D721Med (cell line): ENCODE results near the gene CLMN.

Source experiments
- DNase-seq: peaks from one replicate; pipeline ENCODE4 v3.0.0; 2011; ENCODE audit warnings: low spot score; ENCODE audit not compliant: insufficient read length
- FAIRE-seq: peaks from 2 replicates; lab custom pipeline; 2011; peaks lifted over from hg19 to GRCh38; lab: Jason Lieb, UNC
- TF ChIP-seq, protein P1 (sequence below): IDR thresholded peaks from 2 replicates; pipeline ENCODE4 v1.5.1; 2012; ENCODE audit warnings: mild to moderate bottlenecking, control low read depth; ENCODE audit not compliant: insufficient read depth; ENCODE audit errors: missing control alignments

The CLMN gene

GRCh38 chr14:95196268-95196667 is 123.4 kb downstream of the CLMN start:
- no peak for DNase-seq
- TF ChIP-seq, protein P1, sequence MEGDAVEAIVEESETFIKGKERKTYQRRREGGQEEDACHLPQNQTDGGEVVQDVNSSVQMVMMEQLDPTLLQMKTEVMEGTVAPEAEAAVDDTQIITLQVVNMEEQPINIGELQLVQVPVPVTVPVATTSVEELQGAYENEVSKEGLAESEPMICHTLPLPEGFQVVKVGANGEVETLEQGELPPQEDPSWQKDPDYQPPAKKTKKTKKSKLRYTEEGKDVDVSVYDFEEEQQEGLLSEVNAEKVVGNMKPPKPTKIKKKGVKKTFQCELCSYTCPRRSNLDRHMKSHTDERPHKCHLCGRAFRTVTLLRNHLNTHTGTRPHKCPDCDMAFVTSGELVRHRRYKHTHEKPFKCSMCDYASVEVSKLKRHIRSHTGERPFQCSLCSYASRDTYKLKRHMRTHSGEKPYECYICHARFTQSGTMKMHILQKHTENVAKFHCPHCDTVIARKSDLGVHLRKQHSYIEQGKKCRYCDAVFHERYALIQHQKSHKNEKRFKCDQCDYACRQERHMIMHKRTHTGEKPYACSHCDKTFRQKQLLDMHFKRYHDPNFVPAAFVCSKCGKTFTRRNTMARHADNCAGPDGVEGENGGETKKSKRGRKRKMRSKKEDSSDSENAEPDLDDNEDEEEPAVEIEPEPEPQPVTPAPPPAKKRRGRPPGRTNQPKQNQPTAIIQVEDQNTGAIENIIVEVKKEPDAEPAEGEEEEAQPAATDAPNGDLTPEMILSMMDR: peak; percentile 40
- FAIRE-seq: peak; percentile 74

- FAIRE-seq: peak; percentile 63
- no peak for DNase-seq
- TF ChIP-seq, protein P1: no peak
Measured at GRCh38 chr14:95195031-95195430, 124.7 kb downstream of the CLMN start.

DNA sequence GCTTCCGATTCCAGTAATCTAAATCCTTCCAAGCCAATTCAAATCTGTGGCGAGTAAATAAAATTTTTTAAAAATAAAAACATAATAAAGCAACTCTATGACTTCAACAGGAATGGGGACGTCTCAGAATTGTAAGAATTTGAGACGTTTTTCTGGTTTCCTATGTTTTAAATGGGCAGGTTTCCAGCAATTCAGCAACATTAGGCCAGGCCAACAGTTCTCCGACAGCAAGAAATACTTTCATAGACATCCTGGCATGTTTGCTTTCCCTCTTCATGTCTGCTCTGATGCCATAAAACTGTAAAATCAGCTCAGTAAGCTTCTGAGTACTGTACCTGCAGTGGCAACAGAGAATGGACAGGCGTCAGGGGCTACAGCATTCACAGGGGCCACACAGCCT is 126.6 kb downstream of the CLMN start:
- no peak for FAIRE-seq
- TF ChIP-seq, protein P1: no peak
- no peak for DNase-seq

- peak; percentile 96 for FAIRE-seq
- peak; percentile 78 for DNase-seq
- TF ChIP-seq, protein P1: no peak
Measured at GRCh38 chr14:95192311-95192710, 127.4 kb downstream of the CLMN start.

GRCh38 chr14:95191445-95192199 is 128.1 kb downstream of the CLMN start:
- no peak for FAIRE-seq
- TF ChIP-seq, protein P1: no peak

GRCh38 chr14:95190857-95191256 is 128.9 kb downstream of the CLMN start:
- TF ChIP-seq, protein P1: no peak
- DNase-seq: no peak
- no peak for FAIRE-seq

More at GRCh38 chr14:95191445-95192199, 128.1 kb downstream of the CLMN start:
- no peak for DNase-seq

DNA sequence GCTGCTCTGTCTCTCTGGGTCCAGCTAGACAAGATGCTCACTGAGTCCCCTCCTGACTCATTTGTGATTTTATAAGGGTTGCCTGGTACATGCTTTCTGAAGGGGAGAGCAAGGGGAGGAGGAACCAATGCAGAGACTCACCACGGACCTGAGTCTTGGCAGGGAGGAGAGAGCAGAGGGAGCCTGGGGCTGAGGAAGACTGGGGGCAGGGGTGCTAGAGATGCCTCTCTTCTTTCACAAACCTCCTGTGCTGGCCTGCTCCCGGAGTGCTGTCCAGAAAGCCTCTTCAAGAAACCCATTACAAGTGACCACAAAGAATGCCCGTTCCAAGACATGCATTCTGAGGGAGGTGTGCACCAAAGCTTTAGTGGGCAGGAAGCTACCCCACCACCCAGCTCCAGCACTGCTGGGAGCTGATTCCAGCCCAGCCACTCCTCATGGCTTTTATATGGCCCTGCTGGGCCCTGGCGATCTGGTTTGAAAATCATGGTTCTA is 129.3 kb downstream of the CLMN start:
- no peak for FAIRE-seq
- DNase-seq: no peak
- TF ChIP-seq, protein P1: no peak
